NK-92 (cell line): ENCODE data around the gene SCRN1.

Experiments
- DNase-seq: peaks from one replicate; lab custom pipeline; 2025; ENCODE audit not compliant: unreplicated experiment; lab: John Stamatoyannopoulos, UW

The SCRN1 gene, protein sequence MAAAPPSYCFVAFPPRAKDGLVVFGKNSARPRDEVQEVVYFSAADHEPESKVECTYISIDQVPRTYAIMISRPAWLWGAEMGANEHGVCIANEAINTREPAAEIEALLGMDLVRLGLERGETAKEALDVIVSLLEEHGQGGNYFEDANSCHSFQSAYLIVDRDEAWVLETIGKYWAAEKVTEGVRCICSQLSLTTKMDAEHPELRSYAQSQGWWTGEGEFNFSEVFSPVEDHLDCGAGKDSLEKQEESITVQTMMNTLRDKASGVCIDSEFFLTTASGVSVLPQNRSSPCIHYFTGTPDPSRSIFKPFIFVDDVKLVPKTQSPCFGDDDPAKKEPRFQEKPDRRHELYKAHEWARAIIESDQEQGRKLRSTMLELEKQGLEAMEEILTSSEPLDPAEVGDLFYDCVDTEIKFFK

GRCh38 chr7:29989257-29989995 is at the start of gene SCRN1:
SCRN1 (minus strand) TSS chr7:29989801; CDS start chr7:29969067, 20,734 bp downstream.
- DNase-seq: no peak

GRCh38 chr7:30038196-30038980 is 48.8 kb upstream of the SCRN1 start:
- DNase-seq: no peak

DNA sequence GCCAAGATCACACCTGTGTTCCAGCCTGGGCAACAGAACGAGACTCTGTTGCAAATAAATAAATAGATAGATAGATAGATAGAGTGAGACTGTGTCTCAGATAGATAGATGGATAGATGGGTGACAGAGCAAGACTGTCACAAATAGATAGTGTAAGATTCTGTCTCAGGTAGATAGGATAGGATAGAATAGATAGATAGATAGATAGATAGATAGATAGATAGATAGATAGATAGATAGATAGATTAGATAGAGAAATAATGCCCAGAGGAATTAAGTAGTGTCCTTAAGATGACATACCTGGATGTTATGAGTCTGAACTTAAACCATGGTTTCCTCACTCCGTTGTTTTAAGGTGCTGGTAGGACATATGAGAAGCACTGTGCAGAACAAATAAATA is 46.6 kb upstream of the SCRN1 start:
- DNase-seq: no peak

GRCh38 chr7:30034501-30034900 is 44.9 kb upstream of the SCRN1 start:
- DNase-seq: no peak

- DNase-seq: no peak
These were observed 42.9 kb upstream of the SCRN1 start for GRCh38 chr7:30032310-30033125.

GRCh38 chr7:30029696-30030095 is 40.1 kb upstream of the SCRN1 start:
- no peak for DNase-seq

- no peak for DNase-seq
These were observed 39.4 kb upstream of the SCRN1 start for GRCh38 chr7:30028749-30029635.

DNA sequence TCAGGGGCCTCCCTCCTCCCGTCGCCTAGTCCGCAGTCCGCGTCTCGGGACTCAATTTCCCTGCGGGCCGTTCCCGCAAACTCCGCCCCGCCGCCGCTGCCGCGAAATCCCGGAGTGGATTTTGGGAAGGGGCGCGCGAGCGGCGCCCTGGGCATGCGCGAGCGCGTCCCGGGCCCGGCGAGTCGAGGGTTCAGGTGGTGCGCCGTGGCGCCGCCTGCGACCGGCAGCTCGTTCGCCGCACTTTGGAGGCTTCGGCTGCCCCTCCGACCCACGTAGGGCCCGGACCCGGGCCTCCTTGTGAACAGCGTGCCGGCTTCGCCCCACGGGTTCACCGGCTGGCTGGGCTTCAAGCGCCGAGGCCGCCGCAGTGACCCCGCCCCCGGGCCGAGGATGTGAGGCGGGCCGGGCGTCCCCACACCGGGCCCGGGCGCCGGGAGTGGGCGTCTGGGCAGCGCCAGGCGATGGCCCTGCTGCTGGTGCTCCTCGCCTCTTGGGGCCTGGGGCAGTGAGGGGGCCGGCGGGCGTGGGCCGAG is 38.7 kb upstream of the SCRN1 start, which contains the start of gene PLEKHA8:
Gene PLEKHA8 (plus strand): TSS at position 197 of the 533 bp plus-strand sequence. CDS start 351 bp downstream, outside the sequence.
- DNase-seq: no peak

- DNase-seq: no peak
These were observed 38.2 kb upstream of the SCRN1 start for GRCh38 chr7:30027740-30028215.

- DNase-seq: no peak
These were observed 37.5 kb upstream of the SCRN1 start for GRCh38 chr7:30027065-30027456.

DNA sequence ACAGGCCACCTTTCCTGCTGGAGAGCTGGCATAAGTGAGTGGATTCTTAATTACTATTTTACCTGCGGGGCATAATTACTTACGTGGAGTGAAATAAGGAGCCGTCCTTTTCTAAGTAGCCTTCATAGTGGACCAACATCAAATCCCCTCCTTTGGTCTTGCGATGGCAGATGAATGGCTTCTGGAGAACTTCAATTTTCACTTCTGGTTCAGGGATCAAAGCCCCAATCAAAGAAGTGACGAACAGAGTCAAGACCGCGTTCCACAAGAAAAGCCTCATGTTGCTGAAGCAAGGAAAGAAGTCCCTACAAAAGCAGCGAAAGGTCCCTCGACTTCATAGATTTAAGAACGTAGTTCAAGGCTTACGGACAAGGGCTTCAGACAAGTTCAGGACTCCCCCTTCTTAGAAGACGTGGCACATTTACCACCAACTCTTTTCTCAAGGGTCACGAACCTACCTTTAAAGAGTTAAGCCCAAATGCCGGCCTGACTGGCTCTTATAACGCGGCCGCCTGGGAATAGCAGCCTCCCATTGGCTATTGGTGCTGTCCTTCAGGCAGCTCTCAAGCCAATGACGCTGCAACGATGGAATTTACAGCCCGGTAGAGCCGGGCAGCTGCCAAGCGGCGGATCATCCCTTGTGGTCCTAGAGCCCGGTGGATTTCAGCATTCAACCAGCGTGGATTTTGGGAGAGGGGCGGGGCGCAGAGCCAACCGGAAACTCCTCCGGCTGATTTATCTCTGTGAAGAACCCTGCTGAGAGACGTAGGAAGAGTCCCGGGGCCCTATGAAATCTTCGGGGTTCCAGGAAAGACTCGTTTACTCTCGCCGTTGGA is 36.8 kb upstream of the SCRN1 start, which contains the start of gene FKBP14:
Gene FKBP14 (minus strand): TSS at position 474 of the 836 bp plus-strand sequence. CDS start 194 bp downstream, at position 280.
- DNase-seq: no peak

DNA sequence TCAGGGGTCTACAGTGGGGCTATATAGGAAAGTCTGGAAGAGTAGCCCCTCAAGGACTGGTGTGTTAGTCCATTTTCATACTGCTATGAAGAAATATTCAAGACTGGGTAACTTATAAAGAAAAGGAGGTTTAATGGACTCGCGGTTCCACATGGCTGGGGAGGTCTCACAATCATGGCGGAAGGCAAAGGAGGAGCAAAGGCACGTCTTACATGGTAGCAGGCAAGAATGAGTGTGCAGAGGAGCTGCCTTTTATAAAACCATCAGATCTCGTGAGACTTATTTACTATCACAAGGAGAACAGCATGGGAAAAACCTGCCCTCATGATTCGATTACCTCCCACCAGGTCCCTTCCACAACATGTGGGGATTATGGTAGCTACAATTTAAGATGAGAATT is 33.9 kb upstream of the SCRN1 start:
- no peak for DNase-seq

- DNase-seq: no peak
These were observed 33.4 kb upstream of the SCRN1 start for GRCh38 chr7:30022991-30023390.

DNA sequence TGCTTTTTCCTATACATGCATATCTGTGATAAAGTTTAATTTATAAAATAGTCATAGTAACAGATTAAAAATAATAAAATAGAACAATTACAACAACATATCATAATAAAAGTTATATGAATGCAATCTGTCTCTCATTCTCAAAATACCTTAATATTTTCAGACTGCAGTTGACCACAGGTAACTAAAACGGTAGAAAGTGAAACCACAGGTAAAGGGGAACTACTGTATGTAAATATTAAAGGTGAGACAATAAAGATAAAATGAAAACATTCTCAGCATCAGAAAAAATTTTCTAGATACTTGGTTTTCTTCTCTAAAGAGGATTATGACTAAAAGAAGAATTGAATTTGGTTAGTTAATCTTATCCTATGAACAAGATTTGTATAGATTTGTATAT is 30.9 kb upstream of the SCRN1 start:
- DNase-seq: no peak

- DNase-seq: no peak
These were observed 30.4 kb upstream of the SCRN1 start for GRCh38 chr7:30019960-30020359.

DNA sequence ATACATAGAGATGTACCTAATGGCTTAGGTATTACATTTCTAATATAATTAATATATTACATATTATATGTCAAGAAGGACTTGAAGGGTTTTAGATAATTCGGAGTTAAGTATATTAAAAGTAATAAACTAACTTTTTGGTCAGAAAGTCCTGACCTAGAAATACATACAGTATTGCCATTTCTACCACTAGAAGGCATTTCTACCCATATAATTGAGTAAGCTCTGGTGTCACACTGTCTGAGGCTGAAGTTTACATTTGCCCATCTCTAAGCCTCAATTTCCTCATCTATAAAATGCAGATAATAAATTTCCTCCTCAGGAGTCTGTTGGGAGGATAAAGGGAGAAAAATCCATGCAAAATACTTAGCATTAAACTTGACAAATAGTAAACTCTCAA is 29.8 kb upstream of the SCRN1 start:
- DNase-seq: no peak

DNA sequence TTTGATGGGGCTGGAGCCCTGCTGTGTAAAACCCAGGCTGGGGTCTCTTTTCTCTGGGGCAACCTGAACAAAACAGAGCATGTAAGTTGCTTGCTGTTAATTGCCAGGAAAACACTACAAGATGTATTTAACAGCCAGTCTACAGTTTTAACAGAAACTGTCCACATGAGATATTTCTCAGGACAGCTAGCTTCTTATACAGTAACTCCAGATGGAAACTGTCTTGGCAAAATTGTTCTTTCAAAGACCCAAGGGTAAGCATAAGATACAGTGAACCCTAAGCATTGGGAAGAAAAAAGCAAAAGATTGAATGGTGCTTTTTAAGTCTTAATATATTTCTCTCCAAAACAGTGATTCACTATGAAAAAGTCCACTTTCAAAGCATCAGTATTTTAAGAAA is 28.9 kb upstream of the SCRN1 start:
- DNase-seq: no peak

- DNase-seq: no peak
These were observed 23.2 kb upstream of the SCRN1 start for GRCh38 chr7:30012757-30013156.
